HG03432 (cell line): Measurements from ENCODE around the gene PNKD.
A peak's percentile ranks its signal among the peaks of the same experiment; 100 is the strongest.
"Not testable (repeated sequence)": the region's sequence is repeated elsewhere in the genome, so short reads cannot be mapped to it uniquely, and the experiment has no call there.

ENCODE experiments used
- ATAC-seq: cut with Tn5 transposase; IDR thresholded peaks from one replicate; pipeline ENCODE4 v1.9.1; 2021; ENCODE audit warnings: mild to moderate bottlenecking, moderate library complexity; ENCODE audit not compliant: unreplicated experiment

Gene PNKD

GRCh38 chr2:218314764-218315163 lies 44.4 kb downstream of the PNKD start:
- ATAC-seq, result not testable (repeated sequence)

GRCh38 chr2:218315397-218315796 lies 45.1 kb downstream of the PNKD start:
- no peak for ATAC-seq

GRCh38 chr2:218317303-218317630 lies 46.9 kb downstream of the PNKD start:
- no peak for ATAC-seq

- no peak for ATAC-seq
Observed at GRCh38 chr2:218317835-218318234, 47.5 kb downstream of the PNKD start.

- no peak for ATAC-seq
Observed at GRCh38 chr2:218318241-218318640, 47.9 kb downstream of the PNKD start.

- no peak for ATAC-seq
Observed at GRCh38 chr2:218319813-218320365, 49.6 kb downstream of the PNKD start.

- no peak for ATAC-seq
Observed at GRCh38 chr2:218320704-218321336, 50.5 kb downstream of the PNKD start.

- ATAC-seq, result peak; percentile 81
Observed at GRCh38 chr2:218322768-218323525, 52.6 kb downstream of the PNKD start.

GRCh38 chr2:218323526-218324472 lies 53.5 kb downstream of the PNKD start:
- no peak for ATAC-seq

GRCh38 chr2:218325566-218326160 lies 55.3 kb downstream of the PNKD start:
- ATAC-seq, result no peak

- ATAC-seq, result no peak
Observed at GRCh38 chr2:218326315-218326714, 56.0 kb downstream of the PNKD start.

GRCh38 chr2:218327451-218328210 lies 57.3 kb downstream of the PNKD start:
- no peak for ATAC-seq

GRCh38 chr2:218328294-218328693 lies 58.0 kb downstream of the PNKD start:
- ATAC-seq, result no peak

- peak; percentile 61 for ATAC-seq
Observed at GRCh38 chr2:218329027-218329825, 58.9 kb downstream of the PNKD start.

- peak; percentile 57 for ATAC-seq
Observed at GRCh38 chr2:218329826-218330593, 59.7 kb downstream of the PNKD start.

GRCh38 chr2:218331745-218332144 lies 61.4 kb downstream of the PNKD start:
- ATAC-seq, result no peak

- ATAC-seq, result no peak
Observed at GRCh38 chr2:218332288-218332687, 62.0 kb downstream of the PNKD start.

- ATAC-seq, result no peak
Observed at GRCh38 chr2:218332920-218333645, 62.8 kb downstream of the PNKD start.
